Measurements from ENCODE around the gene CHST13. TPM values are rescaled to one million over a fixed set of nuclear protein-coding genes. Genes with fewer than 3 reads are reported as not detected.

Gene CHST13
- total RNA-seq, 1 experiment from 2014 or later, result not detected

DNA sequence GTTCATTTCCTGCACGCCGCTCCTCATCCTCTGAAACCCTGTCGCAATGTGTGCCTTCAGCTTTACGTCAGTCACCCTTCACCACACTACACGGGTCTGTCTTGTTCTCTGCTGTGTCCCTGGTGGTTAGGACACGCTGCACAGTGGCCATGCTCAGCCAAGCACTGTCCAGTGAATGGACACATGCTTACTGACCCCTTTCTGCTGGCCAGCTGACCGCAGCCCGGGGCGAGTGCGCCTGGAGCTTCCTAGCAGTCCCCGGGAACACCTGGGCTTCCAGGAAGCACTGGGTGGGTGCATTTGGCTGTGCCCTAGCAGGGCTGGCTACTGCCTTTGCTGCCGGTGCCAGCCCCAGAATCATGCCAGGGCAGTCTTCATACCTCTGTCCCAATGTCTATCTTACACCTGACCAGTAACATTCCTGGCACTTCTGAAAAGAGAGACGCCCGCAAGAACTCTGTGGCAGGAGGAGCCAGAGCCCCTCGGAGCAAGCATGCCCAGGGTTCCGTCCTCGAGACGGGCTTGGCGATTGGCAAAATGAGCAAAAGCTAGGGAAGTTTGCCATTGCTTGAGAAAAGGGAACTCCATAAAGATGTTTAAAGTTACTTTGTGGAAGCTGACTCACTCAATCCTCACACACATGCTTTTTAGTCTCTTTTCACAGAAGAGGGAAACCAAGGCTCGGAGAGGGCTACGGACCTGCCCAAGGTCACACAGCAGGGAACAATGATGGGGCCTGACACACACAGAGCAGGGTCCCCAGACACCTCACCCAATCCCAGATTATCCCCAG, 32.5 kb upstream of the CHST13 start:
- intact Hi-C loops (cut with micrococcal nuclease; ENCODE audit: unreplicated experiment), result no loop called here
- ChIA-PET POLR2A (ENCODE audit: low non-redundant PET) (no interaction called here), CTCF (no interaction called here)
- Histone ChIP-seq H3K4me3 (ENCODE audit: low read depth, low read length, poor library complexity, severe bottlenecking) (no peak overlapping the region), H3K36me3 (ENCODE audit: insufficient read depth, low read length, poor library complexity, severe bottlenecking) (no peaks in the 10 kb centered on the region), H3K27me3 (replicated peaks; ENCODE audit: insufficient read depth, low read depth, low read length, poor library complexity) (no peaks in the 10 kb centered on the region), H3K27ac (ENCODE audit: low read depth, low read length, poor library complexity, severe bottlenecking) (no peak overlapping the region), H3K9me3 (ENCODE audit: low read depth, low read length, poor library complexity, severe bottlenecking) (no peaks in the 10 kb centered on the region), H3K4me1 (ENCODE audit: insufficient read depth, low read length, poor library complexity, severe bottlenecking) (peaks cover 6% of the 10 kb centered on the region)
- BruUV-seq (replicated peaks), result no TSS peak
- DNase-seq (ENCODE audit: low spot score), result no peak
- TF ChIP-seq EZH2 (IDR thresholded peaks at IDR 0.05; ENCODE audit: borderline replicate concordance, low read depth, low read length, poor library complexity, severe bottlenecking), result no peak
- TF ChIP-seq, protein P1, sequence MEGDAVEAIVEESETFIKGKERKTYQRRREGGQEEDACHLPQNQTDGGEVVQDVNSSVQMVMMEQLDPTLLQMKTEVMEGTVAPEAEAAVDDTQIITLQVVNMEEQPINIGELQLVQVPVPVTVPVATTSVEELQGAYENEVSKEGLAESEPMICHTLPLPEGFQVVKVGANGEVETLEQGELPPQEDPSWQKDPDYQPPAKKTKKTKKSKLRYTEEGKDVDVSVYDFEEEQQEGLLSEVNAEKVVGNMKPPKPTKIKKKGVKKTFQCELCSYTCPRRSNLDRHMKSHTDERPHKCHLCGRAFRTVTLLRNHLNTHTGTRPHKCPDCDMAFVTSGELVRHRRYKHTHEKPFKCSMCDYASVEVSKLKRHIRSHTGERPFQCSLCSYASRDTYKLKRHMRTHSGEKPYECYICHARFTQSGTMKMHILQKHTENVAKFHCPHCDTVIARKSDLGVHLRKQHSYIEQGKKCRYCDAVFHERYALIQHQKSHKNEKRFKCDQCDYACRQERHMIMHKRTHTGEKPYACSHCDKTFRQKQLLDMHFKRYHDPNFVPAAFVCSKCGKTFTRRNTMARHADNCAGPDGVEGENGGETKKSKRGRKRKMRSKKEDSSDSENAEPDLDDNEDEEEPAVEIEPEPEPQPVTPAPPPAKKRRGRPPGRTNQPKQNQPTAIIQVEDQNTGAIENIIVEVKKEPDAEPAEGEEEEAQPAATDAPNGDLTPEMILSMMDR (conservative IDR thresholded peaks at IDR 0.05; ENCODE audit: low read depth, low read length), result no peak

DNA sequence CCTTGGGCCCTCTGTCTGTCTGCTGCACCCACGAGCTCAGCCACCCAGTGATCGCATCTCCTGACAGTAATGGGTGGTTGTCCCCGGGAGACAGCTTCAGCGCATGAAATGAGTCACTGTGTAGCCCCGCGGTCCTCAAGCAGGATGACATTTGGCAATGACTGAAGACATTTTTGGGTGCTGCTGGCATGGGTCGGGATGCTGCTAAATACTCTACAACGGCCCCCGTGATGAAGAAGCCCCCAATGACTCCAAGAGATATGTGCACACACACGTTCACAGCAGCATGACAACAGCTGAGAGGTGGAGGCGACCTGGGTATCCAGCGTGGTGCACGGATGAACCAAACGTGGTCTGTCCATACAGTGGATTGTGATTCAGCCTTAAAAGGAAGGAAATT, 30.9 kb upstream of the CHST13 start:
- no peaks in the 10 kb centered on the region for H3K36me3 ChIP-seq (ENCODE audit: insufficient read depth, low read length, poor library complexity, severe bottlenecking)
- BruUV-seq (replicated peaks), result no TSS peak
- DNase-seq (ENCODE audit: low spot score), result no peak
- TF ChIP-seq EZH2 (IDR thresholded peaks at IDR 0.05; ENCODE audit: borderline replicate concordance, low read depth, low read length, poor library complexity, severe bottlenecking), result no peak
- TF ChIP-seq, protein P1 (conservative IDR thresholded peaks at IDR 0.05; ENCODE audit: low read depth, low read length), result no peak
- H3K27ac ChIP-seq (ENCODE audit: low read depth, low read length, poor library complexity, severe bottlenecking), result no peak overlapping the region
- H3K9me3 ChIP-seq (ENCODE audit: low read depth, low read length, poor library complexity, severe bottlenecking), result no peaks in the 10 kb centered on the region
- ChIA-PET CTCF (no interaction called here), POLR2A (ENCODE audit: low non-redundant PET) (no interaction called here)
- no peaks in the 10 kb centered on the region for H3K27me3 ChIP-seq (replicated peaks; ENCODE audit: insufficient read depth, low read depth, low read length, poor library complexity)
- H3K4me1 ChIP-seq (ENCODE audit: insufficient read depth, low read length, poor library complexity, severe bottlenecking), result no peaks in the 10 kb centered on the region
- intact Hi-C loops (cut with micrococcal nuclease; ENCODE audit: unreplicated experiment), result no loop called here
- H3K4me3 ChIP-seq (ENCODE audit: low read depth, low read length, poor library complexity, severe bottlenecking), result no peak overlapping the region

DNA sequence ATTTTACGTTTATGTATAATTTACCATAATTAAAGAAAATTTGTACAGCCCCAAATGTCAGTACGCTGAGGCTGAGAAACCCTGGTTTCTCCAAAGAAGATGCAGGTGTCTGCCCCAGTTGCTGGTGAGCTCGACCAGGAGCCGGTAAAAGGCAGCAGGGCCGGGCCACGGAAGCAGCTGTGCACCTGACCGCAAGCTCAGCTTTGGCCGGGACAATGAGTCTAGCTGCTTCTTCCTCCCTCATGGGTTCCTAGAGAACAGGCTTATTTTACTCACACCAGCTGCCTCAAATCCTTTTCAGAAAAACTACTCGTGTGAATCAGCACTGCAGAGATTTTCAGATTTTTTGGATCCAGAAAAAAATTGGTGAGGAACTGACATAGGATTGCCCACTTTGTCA, 30.2 kb upstream of the CHST13 start:
- ChIA-PET CTCF (interaction anchor here (0.7 kb wide), 1 partner anchor 238 kb away, joined by 3 read pairs; no protein-coding TSS in a partner anchor), POLR2A (ENCODE audit: low non-redundant PET) (no interaction called here)
- TF ChIP-seq, protein P1 (conservative IDR thresholded peaks at IDR 0.05; ENCODE audit: low read depth, low read length), result no peak
- TF ChIP-seq EZH2 (IDR thresholded peaks at IDR 0.05; ENCODE audit: borderline replicate concordance, low read depth, low read length, poor library complexity, severe bottlenecking), result no peak

More for the DNA sequence above, 30.2 kb upstream of the CHST13 start:
- Histone ChIP-seq H3K9me3 (ENCODE audit: low read depth, low read length, poor library complexity, severe bottlenecking) (no peaks in the 10 kb centered on the region), H3K27me3 (replicated peaks; ENCODE audit: insufficient read depth, low read depth, low read length, poor library complexity) (no peaks in the 10 kb centered on the region), H3K4me1 (ENCODE audit: insufficient read depth, low read length, poor library complexity, severe bottlenecking) (no peaks in the 10 kb centered on the region), H3K27ac (ENCODE audit: low read depth, low read length, poor library complexity, severe bottlenecking) (no peak overlapping the region), H3K36me3 (ENCODE audit: insufficient read depth, low read length, poor library complexity, severe bottlenecking) (no peaks in the 10 kb centered on the region), H3K4me3 (ENCODE audit: low read depth, low read length, poor library complexity, severe bottlenecking) (no peak overlapping the region)
- BruUV-seq (replicated peaks), result no TSS peak
- intact Hi-C loops (cut with micrococcal nuclease; ENCODE audit: unreplicated experiment), result no loop called here
- no peak for DNase-seq (ENCODE audit: low spot score)

All from A673 (cell line).